Measurements from ENCODE around the gene HIGD2A. TPM values are rescaled to one million over a fixed set of nuclear protein-coding genes. Genes with fewer than 3 reads are reported as not detected.

Gene HIGD2A
- total and polyA plus RNA-seq, 9 of the 15 experiments (the other 6 are each of a cell fraction or from before 2014, with no cell fraction given) = 94.7 to 264 (median 163) TPM

GRCh38 chr5:176381979-176382378 lies 6.6 kb upstream of the HIGD2A start:
- Histone ChIP-seq H2AFZ (ENCODE audit: low read depth, low read length) (no peak overlapping the region), H3K27ac (ENCODE audit: extremely low read depth, low read depth, low read length) (no peak overlapping the region), H4K20me1 (replicated peaks; ENCODE audit: control insufficient read depth, insufficient read depth, low read length) (no peaks in the 10 kb centered on the region; the same call in 1 of the 2 replicates), H3K27me3 (ENCODE audit: control insufficient read depth in 2 of 2, insufficient read depth in 2 of 2, low read length in 2 of 2) (no peaks in the 10 kb centered on the region), H3K4me2 (ENCODE audit: insufficient read depth, low read length) (no peak overlapping the region), H3K9me3 (replicated peaks; ENCODE audit: control insufficient read depth, insufficient read depth, low read depth, low read length) (no peaks in the 10 kb centered on the region), H3K79me2 (ENCODE audit: control insufficient read depth, insufficient read depth, low read length) (peaks cover 23% of the 10 kb centered on the region), H3K9me1 (ENCODE audit: control insufficient read depth, insufficient read depth, low read length) (no peaks in the 10 kb centered on the region), H3K9ac (ENCODE audit: insufficient read depth in 1 of 2, low read depth in 2 of 2, low read length in 2 of 2) (no peak overlapping the region), H3K4me1 (replicated peaks in 1 of 2; ENCODE audit: control insufficient read depth in 2 of 2, insufficient read depth in 2 of 2, low read length in 2 of 2) (peaks cover 4 to 6% of the 10 kb centered on the region in 2 experiments; a peak in 3 of 5 replicates), H3K4me3 (no peak overlapping the region), H3K36me3 (ENCODE audit: control insufficient read depth, insufficient read depth, low read length) (peaks cover 70% of the 10 kb centered on the region)
- no TSS peak for BruUV-seq (replicated peaks)
- no peak for ATAC-seq
- intact Hi-C loops (cut with micrococcal nuclease) (no loop called here), in situ Hi-C loops (cut with MboI) (no loop called here)
- no peak for FAIRE-seq
- DNase-seq (ENCODE audit: extremely low read depth in 1 of 4, low spot score in 3 of 4) = no peak
- CTCF ChIA-PET (ENCODE audit: low intra/inter-chr PET ratio) = no interaction called here
- TF ChIP-seq IFI16 (CRISPR knock-in tag; IDR thresholded peaks at IDR 0.05) = no peak
- no peak for TF ChIP-seq GTF2F1 (IDR thresholded peaks at IDR 0.05; ENCODE audit: low read depth, low read length)
- no peak for TF ChIP-seq MED1 (CRISPR knock-in tag; IDR thresholded peaks at IDR 0.05; ENCODE audit: borderline replicate concordance)
- 93% methylated on average over 3 of the region's 3 CpGs for WGBS (ENCODE audit: insufficient coverage, low coverage, missing lambda C conversion rate)
- POLR2A ChIA-PET = no interaction called here

- POLR2A ChIA-PET = interaction anchor here (0.8 kb wide), 1 partner anchor 10 kb away, joined by 3 read pairs; no protein-coding TSS in a partner anchor
- intact Hi-C loops (cut with micrococcal nuclease) = no loop called here
- CTCF ChIA-PET (ENCODE audit: low intra/inter-chr PET ratio) = no interaction called here
- no peak for TF ChIP-seq COPS2 (conservative IDR thresholded peaks at IDR 0.05)
- TF ChIP-seq THAP12 (CRISPR knock-in tag; IDR thresholded peaks at IDR 0.05) = no peak
- TF ChIP-seq, protein P1, sequence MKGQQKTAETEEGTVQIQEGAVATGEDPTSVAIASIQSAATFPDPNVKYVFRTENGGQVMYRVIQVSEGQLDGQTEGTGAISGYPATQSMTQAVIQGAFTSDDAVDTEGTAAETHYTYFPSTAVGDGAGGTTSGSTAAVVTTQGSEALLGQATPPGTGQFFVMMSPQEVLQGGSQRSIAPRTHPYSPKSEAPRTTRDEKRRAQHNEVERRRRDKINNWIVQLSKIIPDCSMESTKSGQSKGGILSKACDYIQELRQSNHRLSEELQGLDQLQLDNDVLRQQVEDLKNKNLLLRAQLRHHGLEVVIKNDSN (CRISPR knock-in tag; IDR thresholded peaks at IDR 0.05) = no peak
- no peak for TF ChIP-seq NFIC (IDR thresholded peaks at IDR 0.05)
- no peak for TF ChIP-seq ZNF408 (CRISPR knock-in tag; IDR thresholded peaks at IDR 0.05; ENCODE audit: low read depth)
- TF ChIP-seq ZHX1 (conservative IDR thresholded peaks at IDR 0.05; ENCODE audit: low read length) = no peak
- no peak for TF ChIP-seq RNF2 (IDR thresholded peaks at IDR 0.05)
- TF ChIP-seq ZZZ3 (IDR thresholded peaks at IDR 0.05) = no peak
- TF ChIP-seq RBFOX2 (IDR thresholded peaks at IDR 0.05; ENCODE audit: low read depth, low read length) = no peak
Measured at GRCh38 chr5:176382721-176383120, 5.8 kb upstream of the HIGD2A start.

More at GRCh38 chr5:176382721-176383120, 5.8 kb upstream of the HIGD2A start:
- Histone ChIP-seq H3K27me3 (ENCODE audit: control insufficient read depth in 2 of 2, insufficient read depth in 2 of 2, low read length in 2 of 2) (no peaks in the 10 kb centered on the region), H3K79me2 (ENCODE audit: control insufficient read depth, insufficient read depth, low read length) (peaks cover 30% of the 10 kb centered on the region), H2AFZ (ENCODE audit: low read depth, low read length) (no peak overlapping the region), H3K9me1 (ENCODE audit: control insufficient read depth, insufficient read depth, low read length) (no peaks in the 10 kb centered on the region), H3K4me3 (no peak overlapping the region), H3K4me1 (replicated peaks in 1 of 2; ENCODE audit: control insufficient read depth in 2 of 2, insufficient read depth in 2 of 2, low read length in 2 of 2) (peaks cover 4 to 6% of the 10 kb centered on the region in 2 experiments; a peak in 3 of 5 replicates), H4K20me1 (replicated peaks; ENCODE audit: control insufficient read depth, insufficient read depth, low read length) (no peaks in the 10 kb centered on the region; the same call in 1 of the 2 replicates), H3K36me3 (ENCODE audit: control insufficient read depth, insufficient read depth, low read length) (peaks cover 78% of the 10 kb centered on the region), H3K27ac (ENCODE audit: extremely low read depth, low read depth, low read length) (no peak overlapping the region), H3K9me3 (replicated peaks; ENCODE audit: control insufficient read depth, insufficient read depth, low read depth, low read length) (no peaks in the 10 kb centered on the region), H3K9ac (ENCODE audit: insufficient read depth in 1 of 2, low read depth in 2 of 2, low read length in 2 of 2) (no peak overlapping the region), H3K4me2 (ENCODE audit: insufficient read depth, low read length) (no peak overlapping the region)
- in situ Hi-C loops (cut with MboI) = no loop called here
- ATAC-seq (no peak; the same call in 2 of the 3 replicates), FAIRE-seq (no peak), DNase-seq (ENCODE audit: extremely low read depth in 1 of 4, low spot score in 3 of 4) (no peak)
- BruUV-seq (replicated peaks) = no TSS peak
- 77% methylated on average over 3 of the region's 3 CpGs for WGBS (ENCODE audit: insufficient coverage, low coverage, missing lambda C conversion rate)
